HEK293T (cell line): Measurements from ENCODE around the gene TMEM130.

Experiments used
- BHLHE40 ChIP-seq: fragments of 450-650 bp; IDR thresholded peaks from 2 replicates; pipeline ENCODE4 v1.6.1; 2016; ENCODE audit warnings: mild to moderate bottlenecking, moderate library complexity, borderline replicate concordance
- CTBP1 ChIP-seq: fragments of 450-650 bp; IDR thresholded peaks from 2 replicates; pipeline ENCODE4 v1.6.1; 2016; ENCODE audit warnings: borderline replicate concordance
- ELF4 ChIP-seq: fragments of 450-650 bp; IDR thresholded peaks from 2 replicates; pipeline ENCODE4 v1.6.1; 2017; ENCODE audit warnings: antibody characterized with exemption
- FOXA1 ChIP-seq: fragments of 450-650 bp; IDR thresholded peaks from 2 replicates; pipeline ENCODE4 v1.6.1; 2016; ENCODE audit warnings: mild to moderate bottlenecking
- FOXM1 ChIP-seq: fragments of 450-650 bp; IDR thresholded peaks from 2 replicates; pipeline ENCODE4 v1.6.1; 2017; ENCODE audit warnings: mild to moderate bottlenecking, borderline replicate concordance
- HDGF ChIP-seq: fragments of 450-650 bp; IDR thresholded peaks from 2 replicates; pipeline ENCODE4 v1.6.1; 2017; ENCODE audit warnings: antibody characterized with exemption, borderline replicate concordance
- LEF1 ChIP-seq: fragments of 450-650 bp; IDR thresholded peaks from 2 replicates; pipeline ENCODE4 v1.6.1; 2017; ENCODE audit warnings: mild to moderate bottlenecking, borderline replicate concordance
- NFRKB ChIP-seq: fragments of 450-650 bp; IDR thresholded peaks from 2 replicates; pipeline ENCODE4 v1.6.1; 2016; ENCODE audit warnings: mild to moderate bottlenecking, moderate library complexity
- TARDBP ChIP-seq: fragments of 450-650 bp; IDR thresholded peaks from 2 replicates; pipeline ENCODE4 v1.6.1; 2016

DNA sequence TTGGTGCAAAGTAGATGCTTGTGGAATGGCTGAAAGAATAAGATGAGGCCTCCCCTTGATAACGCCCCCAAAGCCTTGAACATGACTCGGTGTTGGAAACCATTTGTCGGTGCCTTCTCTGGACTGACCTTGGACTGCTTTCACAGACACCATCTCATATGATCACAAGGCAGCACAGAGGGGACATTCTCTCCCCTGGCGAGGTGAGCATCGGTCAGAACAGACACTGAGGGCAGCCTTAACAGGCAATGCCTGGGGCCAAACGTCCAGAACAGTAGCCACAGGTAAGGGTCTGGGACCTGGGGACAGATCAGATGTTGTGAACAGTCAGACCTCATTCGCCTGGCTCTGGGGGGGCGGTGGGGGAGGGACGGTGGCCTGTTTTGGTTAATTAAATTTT lies 5.7 kb upstream of the TMEM130 start:
- no peak for TF ChIP-seq BHLHE40
- TF ChIP-seq FOXM1, result no peak
- no peak for TF ChIP-seq HDGF
- no peak for TF ChIP-seq CTBP1
- TF ChIP-seq ELF4, result no peak
- no peak for TF ChIP-seq LEF1
- TF ChIP-seq TARDBP, result no peak
- TF ChIP-seq NFRKB, result no peak
- no peak for TF ChIP-seq FOXA1
